Left cardiac atrium (tissue), 4 donors: ENCODE measurements around the gene LHFPL5. TPM values are rescaled to one million over a fixed set of nuclear protein-coding genes. Genes with fewer than 3 reads are reported as not detected.

ENCODE experiments used
- ATAC-seq, 2 donors: fragments of 200-7000 bp; cut with Tn5 transposase; one replicate each; pipeline ENCODE4 v1.9.1; 2020; ENCODE audit warnings: mild to moderate bottlenecking in 2 of 2, moderate library complexity in 2 of 2
- DNase-seq: peaks from one replicate; pipeline ENCODE4 v3.0.0-alpha.2; 2020
- intact Hi-C, 2 donors: fragments of 100-400 bp; cut with DNase I; formaldehyde crosslinking; loops; one replicate each; pipeline versions ENCODE4 v1.14.1 to v1.15.1; 2022 to 2023
- total RNA-seq, 2 donors: library from RNA; stranded (reverse); fragmentation: NEBNext Ultra II Directional; extraction: Animal tissue kit (Norgen Biotek cat#: 25700); gene quantifications; one replicate each; pipeline ENCODE4 v1.2.1, GENCODE V29; 2021
- donor health status: DM: no; HTN: yes; CAD: no.
- donor health status: DM: no; HTN: yes; CAD: no; lungs with severe emphysema.
- donor health status: DM: yes; HTN: yes; CAD: no.
- donor health status: Dilated cardiomyopathy.

Gene LHFPL5
- total RNA-seq, 2 donors from 2014 or later, result not detected

DNA sequence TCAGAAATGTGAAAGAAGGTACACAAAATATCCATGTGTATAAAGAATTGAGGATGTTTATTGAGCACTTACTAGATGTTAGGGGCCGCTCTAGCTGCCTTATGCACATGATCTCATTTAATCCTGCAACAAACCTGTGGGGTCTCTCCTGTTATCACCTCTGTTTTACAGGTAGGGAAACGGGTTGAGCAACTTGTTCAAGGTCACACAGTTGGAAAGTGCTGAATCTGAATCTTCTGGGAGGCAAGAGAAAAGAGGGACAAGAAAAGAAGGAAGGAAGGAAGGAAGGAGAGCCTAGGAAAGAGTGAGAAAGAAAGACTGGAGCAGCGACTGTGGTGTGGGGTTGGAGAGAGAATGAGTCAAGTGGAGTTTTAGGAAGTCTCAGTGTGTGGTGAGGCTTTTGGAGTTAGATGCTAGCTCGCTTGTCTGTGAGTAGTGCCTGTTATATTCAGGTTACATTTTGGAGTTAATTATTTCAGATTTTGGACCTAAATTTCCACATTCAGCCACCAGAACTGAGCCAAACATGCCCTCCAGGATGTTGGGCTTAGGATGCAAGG is 16.6 kb upstream of the LHFPL5 start:
- no peak for ATAC-seq
- intact Hi-C loops, result no loop called here

DNA sequence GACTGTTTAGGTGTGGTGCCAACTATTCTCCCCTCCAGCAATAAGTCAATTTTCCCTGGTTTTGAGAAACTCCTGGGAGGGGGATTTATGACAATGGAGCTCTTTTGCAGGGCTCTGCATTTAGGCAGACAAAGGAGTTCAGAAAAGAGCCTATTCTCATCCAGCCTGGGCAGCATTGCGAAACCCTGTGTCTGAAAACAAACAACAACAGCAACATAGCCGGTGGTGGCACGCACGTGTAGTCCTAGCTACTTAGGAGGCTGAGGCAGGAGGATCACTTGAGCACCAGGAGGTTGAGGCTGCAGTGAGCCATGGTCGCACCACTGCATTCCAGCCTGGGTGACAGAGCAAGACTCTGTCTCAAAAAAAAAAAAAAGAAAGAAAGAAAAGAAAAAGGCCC is 14.5 kb upstream of the LHFPL5 start:
- DNase-seq, result no peak
- intact Hi-C loops, result no loop called here
- no peak for ATAC-seq

More for the DNA sequence above, 16.6 kb upstream of the LHFPL5 start:
- DNase-seq, result no peak

DNA sequence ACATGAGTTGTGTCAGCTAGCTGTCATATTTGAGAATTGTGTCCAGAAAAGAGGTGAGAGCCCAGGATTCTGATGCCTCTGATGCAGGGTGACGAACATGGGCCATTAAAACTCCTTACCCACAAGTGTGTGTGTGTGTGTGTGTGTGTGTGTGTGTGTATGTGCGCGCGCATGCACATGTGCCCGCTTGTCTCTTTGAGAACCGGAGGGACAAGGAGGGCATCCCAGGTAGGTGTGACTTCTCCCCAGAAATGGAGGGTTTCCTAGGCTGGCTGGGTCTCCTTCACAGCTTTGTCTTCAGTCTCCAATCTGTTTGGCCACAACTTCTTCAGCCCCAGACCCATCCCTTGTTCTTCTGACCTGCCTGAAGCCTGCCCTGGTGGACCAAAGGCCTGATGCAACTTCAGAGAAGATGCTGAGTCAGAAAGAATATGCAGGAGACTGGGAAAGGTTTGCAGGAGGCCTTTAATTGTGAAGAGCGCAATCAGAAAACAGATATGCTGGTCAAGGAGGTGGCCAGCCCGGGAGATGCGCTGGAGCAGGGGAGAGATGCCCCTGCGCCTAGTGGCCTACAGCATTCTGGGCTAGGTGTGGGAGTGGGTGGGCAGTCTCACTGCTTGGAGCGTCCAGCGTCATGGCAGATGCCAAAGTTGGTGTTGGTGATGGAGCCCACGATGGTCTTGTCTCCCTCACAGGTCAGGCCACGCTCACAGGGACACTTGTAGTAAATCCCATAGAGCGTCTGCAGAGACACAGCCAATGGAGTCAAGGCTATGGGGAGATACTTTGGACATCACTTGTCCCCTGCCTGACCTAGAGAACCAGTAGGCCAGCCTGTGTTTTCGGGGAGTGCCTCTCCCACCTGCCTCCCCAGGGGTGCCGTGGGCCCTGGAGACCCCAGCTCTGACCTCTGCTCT is 10.4 kb upstream of the LHFPL5 start:
- intact Hi-C loops, result no loop called here
- ATAC-seq (no peak), DNase-seq (no peak)

DNA sequence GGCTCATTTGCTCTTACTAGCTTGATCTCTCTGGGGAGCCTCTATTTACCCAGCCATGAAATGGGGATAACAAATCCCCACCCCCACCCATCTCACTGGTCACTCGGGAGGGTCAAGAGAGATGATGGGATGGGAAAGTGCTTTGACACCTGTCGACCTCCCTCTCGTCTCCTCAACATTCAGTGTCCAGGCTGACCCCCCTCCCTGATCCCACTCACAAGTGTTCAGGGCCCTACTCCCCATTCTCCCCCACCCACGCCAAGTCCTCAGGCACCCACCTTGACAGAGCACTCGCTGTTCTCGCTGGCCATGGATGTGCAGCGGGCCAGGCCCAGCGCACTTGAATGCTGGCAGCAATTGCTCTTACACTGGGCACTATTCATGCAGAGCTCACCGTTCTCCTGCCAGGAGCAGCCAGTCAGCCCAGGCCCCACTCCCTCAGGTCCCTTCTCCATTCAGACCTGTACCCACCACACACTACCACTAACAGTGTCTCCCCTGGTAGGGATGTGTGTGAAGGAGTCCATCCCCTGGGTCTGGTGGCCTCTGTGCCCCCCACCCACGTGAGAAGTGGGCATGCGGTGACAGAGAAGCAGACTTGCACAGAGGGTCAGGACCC is 9.6 kb upstream of the LHFPL5 start:
- ATAC-seq (peak in 1 of 2 donors; percentile 23), DNase-seq (no peak)
- intact Hi-C loops, result no loop called here

DNA sequence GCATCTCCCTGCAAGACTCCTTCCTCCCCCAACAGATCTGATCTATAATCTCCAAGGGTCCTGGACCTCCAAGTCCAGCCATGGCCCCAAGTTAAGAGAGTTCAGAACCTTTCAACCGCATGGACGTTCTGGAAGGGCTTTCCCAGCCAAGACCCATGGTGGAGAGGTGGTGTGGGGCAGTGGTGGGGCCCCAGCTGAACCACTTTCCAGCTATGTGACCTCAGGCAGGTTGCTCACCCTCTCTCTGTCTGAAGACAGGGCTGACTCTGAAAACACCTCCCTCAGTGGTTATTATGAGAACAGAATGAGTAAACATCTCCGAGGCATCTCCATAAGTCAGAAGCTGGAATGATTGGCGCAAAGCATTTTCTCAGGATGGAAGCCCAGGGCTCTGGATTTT is 8.9 kb upstream of the LHFPL5 start:
- intact Hi-C loops, result no loop called here
- DNase-seq (no peak), ATAC-seq (peak in 1 of 2 donors; percentile 8)

DNA sequence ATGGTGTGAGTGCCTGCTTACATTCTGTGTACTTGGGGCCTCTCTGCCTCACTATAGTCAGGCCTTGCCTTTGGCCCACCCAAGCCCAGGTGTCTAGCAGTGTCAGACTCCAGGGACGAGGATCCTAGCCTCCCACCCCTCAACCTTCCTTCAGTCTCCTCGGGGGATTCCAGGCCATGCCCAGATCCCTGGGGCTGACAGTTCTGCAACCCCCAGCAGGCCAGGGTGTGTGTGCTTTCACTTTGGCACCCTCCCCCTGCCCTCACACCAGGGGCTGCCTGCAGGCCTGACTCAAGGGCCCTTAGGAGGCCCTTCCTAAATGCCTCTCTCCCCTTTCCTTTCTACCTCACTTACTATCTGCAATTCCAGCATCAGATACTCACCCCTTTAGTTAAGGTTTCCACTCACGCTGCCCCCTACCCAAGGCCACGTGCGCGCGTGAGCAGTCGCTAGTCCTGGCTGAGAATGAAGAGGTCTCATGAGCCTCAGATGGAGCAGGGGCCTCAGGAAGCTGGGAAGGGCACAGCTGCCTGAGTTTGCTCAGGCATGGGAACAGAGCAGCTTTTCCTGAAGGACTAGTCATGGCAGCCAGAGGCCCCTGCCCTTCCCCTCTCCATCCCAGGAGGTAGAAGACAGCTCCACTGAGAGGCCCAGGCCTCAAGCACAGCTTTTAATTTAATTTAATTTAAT is 7.2 kb upstream of the LHFPL5 start:
- ATAC-seq, result peak in 1 of 2 donors; percentile 14
- intact Hi-C loops, result no loop called here
- DNase-seq, result no peak

DNA sequence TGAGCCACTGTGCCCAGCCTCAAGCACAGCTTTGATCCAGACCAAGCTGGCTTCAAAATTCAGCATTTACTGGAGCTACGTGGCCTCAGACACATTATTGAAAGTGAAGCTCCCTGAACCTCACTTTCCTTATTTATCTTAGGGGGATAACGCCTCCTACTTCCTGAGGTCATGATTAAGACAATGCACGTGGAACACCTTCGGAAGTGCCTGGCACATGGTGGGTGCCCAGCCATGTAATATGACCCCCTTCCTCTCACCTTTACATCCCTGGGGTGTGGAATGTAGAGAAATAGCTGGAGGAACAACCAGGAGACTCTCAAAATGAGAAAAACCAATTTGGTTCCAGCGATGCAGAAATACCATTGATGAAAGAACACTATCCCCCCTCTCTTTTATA is 6.4 kb upstream of the LHFPL5 start:
- DNase-seq, result no peak
- intact Hi-C loops, result no loop called here
- no peak for ATAC-seq

DNA sequence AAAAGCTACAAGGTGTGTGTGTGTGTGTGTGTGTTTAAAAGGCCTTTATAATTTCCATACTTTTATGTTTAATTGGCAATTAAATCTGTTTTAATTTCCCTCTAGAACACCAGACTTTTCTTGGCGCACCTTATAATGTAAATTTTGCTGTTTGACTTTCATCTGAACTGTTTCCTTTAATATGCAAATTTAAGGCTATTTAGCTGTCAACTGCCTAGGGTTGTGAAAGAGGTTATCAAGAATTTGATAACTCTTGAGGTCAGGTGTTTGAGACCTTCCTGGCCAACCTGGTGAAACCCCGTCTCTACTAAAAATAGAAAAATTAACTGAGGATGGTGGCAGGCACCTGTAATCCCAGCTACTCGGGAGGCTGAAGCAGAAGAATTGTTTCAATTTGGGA is 4.0 kb upstream of the LHFPL5 start:
- intact Hi-C loops, result no loop called here
- ATAC-seq, result no peak

DNA sequence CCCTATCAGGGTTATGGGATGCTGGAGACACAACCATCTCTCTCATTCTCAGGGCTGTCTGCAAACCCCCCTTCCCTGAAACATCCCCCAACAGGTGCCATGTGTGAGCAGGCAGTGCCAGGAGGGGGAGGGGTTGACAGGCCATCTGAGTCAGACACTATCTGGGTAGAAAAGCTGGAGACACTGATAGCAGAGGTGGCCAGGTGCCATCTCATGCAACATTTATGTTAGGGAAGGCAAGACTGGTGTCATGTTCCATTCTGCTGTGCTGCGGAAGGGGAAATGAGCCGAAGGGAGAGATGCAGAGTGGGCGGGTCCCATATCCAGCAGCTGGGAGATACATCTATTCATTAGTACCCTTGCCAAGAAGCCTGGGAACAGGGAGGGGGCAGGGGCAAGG is 3.5 kb downstream of the LHFPL5 start:
- no peak for ATAC-seq
- intact Hi-C loops, result no loop called here
- DNase-seq, result no peak

More for the DNA sequence above, 4.0 kb upstream of the LHFPL5 start:
- DNase-seq, result no peak

DNA sequence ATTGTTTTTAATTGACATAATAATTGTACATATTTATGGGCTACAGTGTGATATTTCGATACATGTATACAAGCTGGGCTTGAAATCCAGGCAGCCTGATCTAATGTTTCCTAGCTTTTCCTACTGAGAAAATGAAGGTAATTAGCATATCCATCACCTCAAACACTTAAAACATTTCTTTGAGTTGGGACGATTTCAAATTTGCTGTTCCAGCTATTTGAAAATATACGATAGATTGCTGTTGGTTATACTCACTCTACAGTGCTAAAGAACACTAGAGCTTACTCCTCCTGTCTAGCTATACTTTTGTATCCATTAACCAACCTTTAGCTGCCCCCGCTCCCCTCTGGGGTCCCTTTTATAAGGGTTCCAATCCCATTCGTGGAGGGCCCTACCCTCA is 4.7 kb downstream of the LHFPL5 start:
- ATAC-seq, result no peak
- no peak for DNase-seq

DNA sequence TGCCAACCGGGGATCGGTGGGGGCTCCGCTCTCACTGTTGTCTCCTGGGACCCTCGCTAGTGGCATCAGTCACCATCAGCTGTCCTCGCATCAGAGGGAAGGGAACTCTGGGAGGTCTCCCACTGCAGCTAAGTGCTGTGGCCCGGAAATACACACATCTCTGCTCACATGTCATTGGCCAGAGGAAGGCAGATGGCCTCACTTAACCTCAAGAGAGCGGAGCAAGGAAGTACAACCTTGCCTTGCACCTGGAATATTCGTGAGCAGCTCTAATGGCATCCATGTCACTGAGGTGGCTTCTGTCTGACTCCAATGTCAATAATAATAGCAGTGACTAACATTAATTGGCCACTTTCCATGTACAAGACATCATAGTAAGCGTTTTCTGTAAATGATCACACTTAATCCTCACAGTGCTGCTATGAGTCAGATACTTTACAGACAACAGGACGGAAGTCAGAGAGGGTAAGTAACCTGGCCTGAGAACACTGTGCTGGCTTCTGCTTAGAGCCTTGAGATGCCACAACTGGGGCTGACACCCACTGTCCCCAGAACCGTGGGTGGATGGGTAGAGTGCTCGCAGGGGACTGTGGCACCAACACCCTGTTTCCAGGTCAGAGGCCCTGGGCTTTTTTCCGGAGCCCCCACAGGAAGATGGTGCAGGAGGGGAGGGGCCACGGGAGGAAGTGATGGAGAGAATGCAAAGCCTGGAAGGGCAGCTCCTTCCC is 6.0 kb downstream of the LHFPL5 start:
- ATAC-seq (peak in 1 of 2 donors; percentile 39), DNase-seq (no peak)
- intact Hi-C loops, result no loop called here

More for the DNA sequence above, 4.7 kb downstream of the LHFPL5 start:
- intact Hi-C loops, result no loop called here

DNA sequence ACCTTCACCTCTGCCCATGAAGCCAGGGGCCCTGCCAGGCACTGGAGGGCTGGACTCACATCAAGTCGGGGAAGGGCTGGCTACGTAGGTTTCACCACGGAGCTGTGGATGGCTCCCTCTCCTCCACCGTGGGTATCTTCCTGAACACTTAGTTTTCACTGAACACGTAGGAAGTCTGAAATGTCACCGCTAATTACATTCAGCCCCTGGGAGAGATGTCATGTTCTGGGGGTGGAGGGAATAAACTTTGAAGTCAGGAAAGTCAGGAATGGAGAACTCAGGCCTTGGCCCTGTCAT is 6.5 kb downstream of the LHFPL5 start:
- no peak for DNase-seq
- ATAC-seq, result no peak
- intact Hi-C loops, result no loop called here

DNA sequence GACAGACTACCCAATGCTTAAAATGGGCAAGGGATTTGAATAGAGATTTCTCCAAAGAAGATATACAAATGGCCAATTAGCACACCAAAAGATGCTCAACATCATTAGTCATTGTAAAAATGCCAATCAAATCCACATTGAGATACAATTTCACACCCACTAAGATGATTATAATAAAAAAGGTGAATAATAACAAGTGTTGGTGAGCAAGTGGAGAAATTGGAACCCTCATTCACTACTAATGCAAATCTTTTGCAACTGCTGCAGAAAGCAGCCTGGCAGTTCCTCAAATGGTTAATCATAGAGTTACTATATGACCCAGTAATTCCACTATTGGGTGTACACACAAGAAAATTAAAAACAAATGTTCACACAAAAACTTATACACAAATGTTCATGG is 12.4 kb downstream of the LHFPL5 start:
- no peak for DNase-seq
- no peak for ATAC-seq
- intact Hi-C loops, result no loop called here

DNA sequence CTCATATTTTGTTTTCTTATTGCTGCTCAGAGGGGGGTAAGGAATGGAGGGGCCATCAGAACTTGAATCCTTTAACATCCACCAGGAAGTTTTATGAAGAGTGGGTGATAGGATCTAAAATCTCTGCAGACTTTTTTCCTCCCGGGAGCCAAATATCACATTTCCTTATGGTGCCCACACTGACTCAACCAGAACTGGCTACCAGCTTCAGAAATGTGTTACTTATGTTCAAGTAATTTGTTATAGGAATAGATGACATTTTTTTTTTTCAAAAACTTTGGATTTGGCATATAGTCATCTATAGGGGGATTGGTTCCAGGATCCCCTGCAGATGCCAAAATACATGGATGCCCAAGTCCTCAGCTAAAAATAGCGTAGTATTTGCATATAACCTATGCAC is 18.4 kb downstream of the LHFPL5 start:
- ATAC-seq (no peak), DNase-seq (no peak)
- intact Hi-C loops, result no loop called here

DNA sequence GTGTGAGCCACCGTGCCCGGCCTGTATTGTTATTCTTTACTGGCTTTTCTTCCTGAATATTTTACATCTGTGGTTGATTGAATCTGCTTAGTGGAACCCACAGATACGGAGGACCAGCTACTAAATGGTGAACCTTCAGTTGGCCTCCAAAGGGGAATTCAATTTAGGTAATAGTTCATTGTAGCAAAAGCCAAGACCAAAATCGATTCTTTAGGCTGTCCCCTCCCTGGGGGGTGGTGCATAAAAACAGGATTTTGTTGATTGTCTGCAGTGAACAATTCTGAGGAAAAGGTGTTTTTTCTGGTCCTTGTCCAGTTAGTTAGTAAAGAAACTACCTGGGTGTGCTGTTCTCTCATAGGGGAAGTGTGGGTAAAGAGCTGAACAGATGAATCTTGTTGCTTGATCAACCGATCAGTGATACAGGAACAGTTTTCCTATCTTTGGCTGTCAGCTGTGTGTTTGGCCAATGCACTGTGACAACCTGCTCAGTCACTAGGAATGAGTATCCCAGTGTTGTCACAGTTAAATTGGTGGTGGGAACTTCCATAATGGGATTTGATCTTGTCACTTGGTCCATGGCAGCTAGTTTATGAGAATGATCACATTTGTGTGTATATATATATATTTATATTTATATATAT is 19.5 kb downstream of the LHFPL5 start:
- intact Hi-C loops, result no loop called here
- no peak for DNase-seq
- ATAC-seq, result no peak

DNA sequence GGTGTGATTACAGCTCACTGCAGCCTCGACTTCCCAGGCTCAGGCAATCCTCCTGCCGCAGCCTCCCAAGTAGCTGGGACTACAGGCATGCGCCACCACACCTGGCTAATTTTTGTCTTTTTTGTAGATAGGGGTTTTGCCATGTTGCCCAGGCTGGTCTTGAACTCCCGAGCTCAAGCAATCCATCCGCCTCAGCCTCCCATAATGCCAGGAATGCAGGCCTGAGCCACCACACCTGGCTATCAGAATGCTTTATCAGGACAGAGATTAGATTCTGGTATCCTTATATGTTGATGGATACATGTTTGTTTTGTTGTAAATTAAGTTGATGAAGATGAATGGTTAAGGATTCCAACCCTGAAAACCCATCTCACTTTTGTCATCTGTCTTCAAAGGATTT is 24.2 kb downstream of the LHFPL5 start:
- ATAC-seq (no peak), DNase-seq (no peak)
- intact Hi-C loops, result no loop called here

DNA sequence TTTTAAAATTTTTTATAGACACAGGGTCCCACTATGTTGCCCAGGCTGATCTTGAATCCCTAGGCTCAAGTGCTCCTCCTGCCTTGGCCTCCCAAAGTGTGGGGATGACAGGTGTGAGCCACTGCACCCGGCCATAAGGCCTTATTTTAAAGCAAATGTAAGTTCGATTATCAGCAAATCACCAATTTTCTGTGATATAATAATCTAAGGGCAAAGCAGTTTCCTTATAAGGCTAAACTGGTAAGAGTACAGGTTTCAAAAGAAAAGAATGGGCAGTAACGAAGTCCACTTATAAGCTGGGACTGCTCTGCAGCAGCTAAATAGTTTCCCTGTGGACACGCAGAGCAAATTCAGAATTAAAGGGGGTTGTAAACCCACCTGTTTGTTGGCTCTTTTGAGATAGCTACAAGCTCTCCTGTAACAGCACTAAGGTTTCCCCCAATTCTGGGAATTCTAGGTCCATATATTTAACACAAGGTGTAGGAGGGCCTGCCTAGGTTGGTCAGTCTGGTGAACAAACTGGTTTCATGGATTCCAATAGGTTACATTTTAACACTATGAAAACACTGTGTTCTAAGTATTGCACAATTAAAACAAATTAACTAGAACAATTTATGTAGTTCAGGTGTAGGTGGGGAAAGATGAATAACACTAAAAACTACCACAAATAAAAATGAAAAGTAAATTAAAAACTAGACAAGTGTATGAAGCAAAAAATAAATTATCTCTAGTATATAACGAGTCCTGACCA is 26.3 kb downstream of the LHFPL5 start:
- ATAC-seq (no peak), DNase-seq (no peak)
- intact Hi-C loops, result no loop called here

DNA sequence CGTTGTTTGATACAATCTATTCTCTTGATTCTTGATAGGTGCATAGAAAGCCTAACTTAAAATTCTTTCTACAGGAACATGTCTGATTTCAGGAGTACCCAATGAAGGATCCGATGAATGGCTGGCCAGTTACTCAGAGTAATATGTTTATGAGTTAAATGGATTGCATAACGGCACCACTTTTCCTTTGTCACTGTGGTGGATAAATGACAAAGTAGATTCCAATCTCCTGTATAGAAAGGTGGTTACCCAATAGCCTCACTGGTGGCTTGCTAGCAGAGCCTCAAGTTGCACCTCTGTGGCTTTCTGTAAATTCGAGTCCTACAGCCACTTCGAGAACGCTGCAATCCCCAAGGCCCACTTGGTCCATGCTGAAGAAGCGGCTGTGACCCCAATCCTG is 28.4 kb downstream of the LHFPL5 start:
- no peak for DNase-seq
- intact Hi-C loops, result no loop called here
- ATAC-seq, result no peak
